GM10248 (cell line): ENCODE data around the gene SIN3A.

Experiments used
- CTCF ChIA-PET: fragments of 300-600 bp; sonication (Branson Sonifier 250); formaldehyde crosslinking; extraction: SDS; loops from one replicate; lab custom pipeline; 2021; ENCODE audit warnings: antibody characterized with exemption; lab: Yijun Ruan, JAX
- POLR2A ChIA-PET: fragments of 350-650 bp; sonication (Branson Sonifier 250); formaldehyde crosslinking; extraction: SDS; loops from one replicate; lab custom pipeline; 2020; ENCODE audit warnings: antibody characterized with exemption; lab: Yijun Ruan, JAX
- DNase-seq: peaks from one replicate; pipeline ENCODE4 v3.0.0; 2012; ENCODE audit errors: extremely low spot score
- TF ChIP-seq, protein P1 (sequence below): IDR thresholded peaks from 2 replicates; pipeline ENCODE4 v1.5.1; 2012; ENCODE audit warnings: mild to moderate bottlenecking, low read depth; ENCODE audit errors: extremely low read depth, missing control alignments, control extremely low read depth

The SIN3A gene

DNA sequence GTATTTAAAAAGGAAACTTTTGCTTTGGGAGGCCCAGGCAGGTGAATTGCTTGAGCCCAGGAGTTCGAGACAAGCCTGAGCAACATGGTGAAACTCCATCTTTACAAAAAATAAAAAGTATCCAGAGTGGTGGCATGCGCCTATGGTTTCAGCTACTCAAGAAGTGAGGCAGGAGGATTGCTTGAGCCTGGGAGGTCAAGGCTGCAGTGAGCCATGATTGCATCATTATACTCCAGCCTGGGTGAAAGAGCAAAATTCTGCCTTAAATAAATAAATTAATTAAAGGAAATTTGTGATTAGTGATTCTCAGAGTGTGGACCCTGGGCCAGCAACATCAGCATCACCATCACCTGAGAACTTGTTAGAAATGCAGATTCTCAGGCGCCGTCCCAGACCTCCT lies 125.6 kb downstream of the SIN3A start:
- ChIA-PET CTCF (no interaction called here), POLR2A (no interaction called here)
- DNase-seq: no peak
- TF ChIP-seq, protein P1, sequence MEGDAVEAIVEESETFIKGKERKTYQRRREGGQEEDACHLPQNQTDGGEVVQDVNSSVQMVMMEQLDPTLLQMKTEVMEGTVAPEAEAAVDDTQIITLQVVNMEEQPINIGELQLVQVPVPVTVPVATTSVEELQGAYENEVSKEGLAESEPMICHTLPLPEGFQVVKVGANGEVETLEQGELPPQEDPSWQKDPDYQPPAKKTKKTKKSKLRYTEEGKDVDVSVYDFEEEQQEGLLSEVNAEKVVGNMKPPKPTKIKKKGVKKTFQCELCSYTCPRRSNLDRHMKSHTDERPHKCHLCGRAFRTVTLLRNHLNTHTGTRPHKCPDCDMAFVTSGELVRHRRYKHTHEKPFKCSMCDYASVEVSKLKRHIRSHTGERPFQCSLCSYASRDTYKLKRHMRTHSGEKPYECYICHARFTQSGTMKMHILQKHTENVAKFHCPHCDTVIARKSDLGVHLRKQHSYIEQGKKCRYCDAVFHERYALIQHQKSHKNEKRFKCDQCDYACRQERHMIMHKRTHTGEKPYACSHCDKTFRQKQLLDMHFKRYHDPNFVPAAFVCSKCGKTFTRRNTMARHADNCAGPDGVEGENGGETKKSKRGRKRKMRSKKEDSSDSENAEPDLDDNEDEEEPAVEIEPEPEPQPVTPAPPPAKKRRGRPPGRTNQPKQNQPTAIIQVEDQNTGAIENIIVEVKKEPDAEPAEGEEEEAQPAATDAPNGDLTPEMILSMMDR: no peak

DNA sequence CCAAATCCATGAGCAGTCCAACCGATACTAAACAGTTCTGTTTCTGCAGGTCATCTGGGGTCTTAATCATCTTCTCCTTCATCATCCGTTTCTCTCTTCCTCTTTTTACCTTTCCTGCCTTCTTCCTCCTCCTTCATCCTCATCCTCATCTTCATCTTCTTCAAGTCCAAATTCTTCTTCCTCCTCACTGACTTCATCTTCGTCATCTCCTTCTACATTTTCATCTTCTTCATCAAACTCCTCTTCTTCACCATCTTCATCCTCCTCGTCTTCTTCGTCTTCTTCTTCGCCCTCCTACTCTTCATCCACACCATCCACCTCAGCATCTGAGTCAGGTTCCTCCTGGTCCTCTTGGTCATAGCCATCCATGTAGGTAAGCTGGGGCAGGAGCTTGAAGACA lies 129.8 kb downstream of the SIN3A start:
- TF ChIP-seq, protein P1: no peak
- CTCF ChIA-PET: no interaction called here
- POLR2A ChIA-PET: no interaction called here
- no peak for DNase-seq
